NB4 (cell line): ENCODE results near the gene WSCD1.

Experiments
- DNase-seq: peaks from one replicate; pipeline ENCODE4 v3.0.0; 2010; ENCODE audit warnings: low read depth
- H3K4me3 ChIP-seq: one replicate; pipeline ENCODE4 v1.5.1; 2011; ENCODE audit warnings: mild to moderate bottlenecking, low read depth, low read length, moderate library complexity
- CTCF ChIP-seq: IDR thresholded peaks from one replicate; pipeline ENCODE4 v1.5.1; 2012; ENCODE audit warnings: low read depth, low read length
- MAX ChIP-seq: IDR thresholded peaks from 2 replicates; pipeline ENCODE4 v1.6.1; 2011; ENCODE audit warnings: low read depth, low read length
- MYC ChIP-seq: IDR thresholded peaks from 2 replicates; pipeline ENCODE4 v1.6.1; 2011; ENCODE audit warnings: low read depth, low read length
- POLR2A ChIP-seq: IDR thresholded peaks from 2 replicates; pipeline ENCODE4 v1.6.1; 2011; ENCODE audit warnings: mild to moderate bottlenecking; ENCODE audit not compliant: insufficient read length; ENCODE audit errors: extremely low read depth

The WSCD1 gene

GRCh38 chr17:6157716-6158115 lies 87.5 kb downstream of the WSCD1 start:
- TF ChIP-seq MAX (no peak), CTCF (no peak), POLR2A (no peak), MYC (no peak)
- no peak overlapping the region for H3K4me3 ChIP-seq
- no peak for DNase-seq

- TF ChIP-seq POLR2A (no peak), MYC (no peak), CTCF (no peak), MAX (no peak)
- no peak for DNase-seq
- no peak overlapping the region for H3K4me3 ChIP-seq
Measured at GRCh38 chr17:6159541-6160231, 89.5 kb downstream of the WSCD1 start.

- TF ChIP-seq MYC: no peak
- no peak for TF ChIP-seq CTCF
- no peak for TF ChIP-seq MAX
- TF ChIP-seq POLR2A: no peak
- H3K4me3 ChIP-seq: no peak overlapping the region
- DNase-seq: no peak
Measured at GRCh38 chr17:6160232-6160555, 90.0 kb downstream of the WSCD1 start.

- DNase-seq: no peak
- TF ChIP-seq CTCF: no peak
- no peak for TF ChIP-seq POLR2A
- TF ChIP-seq MYC: no peak
- no peak for TF ChIP-seq MAX
- H3K4me3 ChIP-seq: no peak overlapping the region
Measured at GRCh38 chr17:6160911-6161855, 91.0 kb downstream of the WSCD1 start.

GRCh38 chr17:6162216-6162615 lies 92.0 kb downstream of the WSCD1 start:
- TF ChIP-seq CTCF (no peak), MYC (no peak), POLR2A (no peak)
- no peak for DNase-seq
- no peak overlapping the region for H3K4me3 ChIP-seq

- DNase-seq: no peak
- no peak overlapping the region for H3K4me3 ChIP-seq
- TF ChIP-seq MAX (no peak), CTCF (no peak), MYC (no peak), POLR2A (no peak)
Measured at GRCh38 chr17:6162892-6163291, 92.7 kb downstream of the WSCD1 start.
